Measurements from ENCODE around the gene MACROD2. TPM values are rescaled to one million over a fixed set of nuclear protein-coding genes. Genes with fewer than 3 reads are reported as not detected.

Gene MACROD2
- total RNA-seq, 4 donors from 2014 or later = 2.9 to 11.3 (median 8.0) TPM

DNA sequence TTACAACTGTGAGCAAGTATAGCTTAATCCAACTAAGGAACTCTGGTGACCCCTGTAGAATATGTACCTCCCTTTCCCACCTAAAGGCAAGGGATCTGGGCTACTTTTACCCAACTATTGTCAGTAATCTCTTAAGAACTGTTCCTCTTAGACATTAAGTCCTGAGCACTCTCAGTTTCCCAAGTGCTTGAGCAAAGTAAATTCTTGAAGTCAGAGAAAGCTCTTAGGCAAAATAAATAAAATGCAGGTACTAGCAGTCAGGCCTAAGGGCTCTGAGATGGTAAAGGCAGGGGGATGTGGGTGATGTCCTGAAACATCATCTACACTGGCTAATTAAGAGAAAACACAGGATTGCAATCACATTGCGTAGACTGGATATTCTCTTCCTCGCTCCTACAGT, 788.5 kb downstream of the MACROD2 start:
- TF ChIP-seq, protein P1, sequence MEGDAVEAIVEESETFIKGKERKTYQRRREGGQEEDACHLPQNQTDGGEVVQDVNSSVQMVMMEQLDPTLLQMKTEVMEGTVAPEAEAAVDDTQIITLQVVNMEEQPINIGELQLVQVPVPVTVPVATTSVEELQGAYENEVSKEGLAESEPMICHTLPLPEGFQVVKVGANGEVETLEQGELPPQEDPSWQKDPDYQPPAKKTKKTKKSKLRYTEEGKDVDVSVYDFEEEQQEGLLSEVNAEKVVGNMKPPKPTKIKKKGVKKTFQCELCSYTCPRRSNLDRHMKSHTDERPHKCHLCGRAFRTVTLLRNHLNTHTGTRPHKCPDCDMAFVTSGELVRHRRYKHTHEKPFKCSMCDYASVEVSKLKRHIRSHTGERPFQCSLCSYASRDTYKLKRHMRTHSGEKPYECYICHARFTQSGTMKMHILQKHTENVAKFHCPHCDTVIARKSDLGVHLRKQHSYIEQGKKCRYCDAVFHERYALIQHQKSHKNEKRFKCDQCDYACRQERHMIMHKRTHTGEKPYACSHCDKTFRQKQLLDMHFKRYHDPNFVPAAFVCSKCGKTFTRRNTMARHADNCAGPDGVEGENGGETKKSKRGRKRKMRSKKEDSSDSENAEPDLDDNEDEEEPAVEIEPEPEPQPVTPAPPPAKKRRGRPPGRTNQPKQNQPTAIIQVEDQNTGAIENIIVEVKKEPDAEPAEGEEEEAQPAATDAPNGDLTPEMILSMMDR (IDR thresholded peaks at IDR 0.05; ENCODE audit: low read depth) = no peak

DNA sequence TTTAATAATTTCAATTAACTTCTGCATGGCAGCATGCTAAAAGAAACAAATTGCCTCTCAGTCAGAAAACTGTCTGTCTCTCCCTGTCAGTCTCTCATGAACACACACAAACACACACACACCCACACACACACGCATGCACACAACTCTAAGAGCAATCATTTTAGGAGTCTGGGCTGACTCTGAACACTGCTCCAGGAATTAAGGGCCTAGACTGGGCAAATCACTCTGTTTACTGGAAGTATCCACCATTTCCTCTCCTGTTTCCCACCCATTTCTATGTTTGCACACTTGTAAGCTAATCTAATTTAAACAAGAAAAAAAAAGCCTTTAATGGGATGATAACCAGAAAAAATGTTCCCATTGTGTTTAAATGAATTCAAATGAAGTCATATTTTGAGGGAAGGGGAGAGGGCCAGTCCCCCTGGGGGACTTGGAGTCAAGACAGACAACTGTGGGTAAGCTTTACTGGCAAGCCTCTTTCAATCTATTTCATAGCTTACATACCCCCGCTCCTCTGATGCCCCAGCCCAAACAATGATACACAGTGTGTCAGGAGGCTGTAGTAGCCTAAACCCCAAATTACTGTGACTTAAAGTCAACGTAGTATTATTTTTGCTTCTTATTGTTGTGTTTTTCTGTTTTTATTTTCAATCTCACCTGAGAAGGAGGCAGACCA, 789.9 kb downstream of the MACROD2 start:
- TF ChIP-seq, protein P1 (IDR thresholded peaks at IDR 0.05; ENCODE audit: low read depth) = no peak

DNA sequence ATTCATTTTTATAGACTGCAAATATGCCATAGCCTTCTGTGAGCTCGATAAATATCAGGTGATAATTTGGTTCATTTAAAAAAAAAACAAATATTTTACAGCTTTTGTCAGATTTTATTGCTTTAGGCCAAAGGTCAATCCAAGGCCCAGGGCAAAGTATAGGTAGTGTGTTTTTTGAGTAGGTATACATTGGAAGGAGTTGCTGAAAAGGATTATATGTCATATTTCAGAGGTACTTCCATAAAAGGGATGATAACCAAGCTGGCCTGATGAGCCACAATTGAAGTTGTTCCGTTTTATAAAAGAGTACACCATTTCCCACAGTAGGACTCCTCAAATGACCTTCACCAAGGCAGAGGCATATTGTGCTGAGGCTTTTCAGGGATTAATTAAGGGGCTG, 794.9 kb downstream of the MACROD2 start:
- TF ChIP-seq, protein P1 (IDR thresholded peaks at IDR 0.05; ENCODE audit: low read depth) = no peak

DNA sequence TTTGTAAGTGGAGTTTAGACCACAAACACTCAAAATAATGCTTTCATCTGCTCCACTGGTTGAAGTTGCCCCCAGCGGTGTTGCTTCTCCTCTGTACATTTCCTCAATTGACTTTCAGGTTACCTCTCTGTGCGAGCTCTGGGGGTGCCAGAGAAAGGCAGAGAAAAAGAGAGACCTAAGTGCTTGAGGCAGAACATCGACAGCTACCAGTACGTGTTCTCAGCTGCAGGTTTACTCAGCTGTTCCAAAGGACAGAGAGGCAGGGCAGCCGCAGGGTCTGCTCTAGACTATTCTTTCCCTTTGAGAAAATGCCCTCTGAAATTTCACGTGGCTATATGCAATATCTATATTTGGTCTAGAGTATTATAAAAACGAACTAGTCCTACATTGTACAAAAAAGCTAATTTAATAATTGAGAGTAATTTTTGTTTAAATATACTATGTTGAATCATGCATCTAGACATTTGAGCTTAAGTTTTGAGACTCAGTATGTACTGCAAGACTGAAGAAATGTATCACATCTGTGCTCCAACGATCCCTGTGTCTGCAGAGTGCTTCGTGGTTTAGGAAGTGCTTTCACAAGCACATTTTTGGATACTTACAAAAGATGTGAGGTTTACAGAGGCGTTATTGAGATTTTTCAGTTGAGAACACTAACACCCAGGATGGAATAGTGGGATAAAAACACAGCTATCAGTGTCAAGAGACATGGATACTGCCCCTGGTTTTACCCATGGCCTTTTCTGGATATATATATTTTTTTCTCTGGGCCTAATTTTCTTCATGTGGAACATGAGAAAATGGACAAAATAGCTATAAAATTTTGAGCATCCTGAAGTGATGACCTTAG, 795.7 kb downstream of the MACROD2 start:
- TF ChIP-seq, protein P1 (IDR thresholded peaks at IDR 0.05; ENCODE audit: low read depth) = no peak

DNA sequence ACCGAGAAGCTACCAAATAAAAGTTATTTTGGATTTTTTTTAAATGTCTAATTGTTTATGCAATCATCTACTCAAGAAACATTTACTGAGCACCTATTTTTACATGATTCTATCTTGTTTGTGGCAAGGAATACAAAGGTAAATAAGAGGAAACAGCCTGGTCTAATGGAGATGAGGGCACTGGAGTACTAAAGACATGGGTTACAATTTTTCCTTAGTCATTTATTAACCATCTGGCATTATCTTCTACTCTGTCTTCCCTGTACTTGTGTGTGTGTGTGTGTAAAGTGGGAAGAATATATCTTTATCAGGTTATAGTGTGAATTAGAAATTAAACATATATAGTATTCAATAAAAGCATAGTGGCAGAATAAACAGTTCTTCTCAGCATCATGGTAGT, 797.6 kb downstream of the MACROD2 start:
- TF ChIP-seq, protein P1 (IDR thresholded peaks at IDR 0.05; ENCODE audit: low read depth) = no peak

DNA sequence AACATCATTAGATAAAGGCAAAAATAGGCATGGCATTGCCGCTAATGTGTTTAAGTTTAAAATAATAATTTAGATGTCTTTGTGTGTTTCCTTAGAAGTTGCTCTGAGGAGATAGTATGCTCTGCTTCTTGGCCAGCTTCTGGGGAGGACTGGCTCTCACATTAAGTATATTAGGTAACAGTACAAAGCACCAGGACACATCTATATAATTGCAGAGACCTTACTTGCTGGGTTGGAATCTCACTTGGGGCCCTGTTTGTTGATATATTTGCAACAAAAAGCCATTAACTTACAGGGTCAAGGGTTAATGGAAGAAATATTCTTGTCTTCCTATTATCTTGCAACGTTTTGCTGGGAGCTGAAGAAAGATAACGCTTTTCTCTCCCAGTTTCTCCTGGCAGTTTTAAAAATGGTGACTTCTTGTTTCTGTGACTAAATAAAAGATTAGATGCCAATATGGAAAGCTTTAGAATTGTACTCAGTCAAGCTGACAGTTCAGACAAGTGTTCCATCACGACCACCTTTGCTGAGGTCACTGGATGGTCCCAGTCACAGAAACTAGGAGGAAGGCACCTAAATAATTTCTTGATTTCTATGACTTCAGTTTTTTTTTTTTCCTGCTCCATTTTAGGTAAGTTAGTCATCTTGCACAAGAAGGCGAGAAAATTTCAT, 804.4 kb downstream of the MACROD2 start:
- TF ChIP-seq, protein P1 (IDR thresholded peaks at IDR 0.05; ENCODE audit: low read depth) = no peak

Data from subcutaneous adipose tissue (tissue), 4 donors.